GM12873 (cell line): ENCODE data around the gene RNF212B.

ENCODE experiments used
- TF ChIP-seq, protein P1 (sequence below): IDR thresholded peaks from 2 replicates; pipeline ENCODE4 v1.5.1; 2012; ENCODE audit warnings: low read depth, mild to moderate bottlenecking, moderate library complexity, low read length, control low read depth; ENCODE audit not compliant: insufficient read depth; ENCODE audit errors: missing control alignments

Gene RNF212B

DNA sequence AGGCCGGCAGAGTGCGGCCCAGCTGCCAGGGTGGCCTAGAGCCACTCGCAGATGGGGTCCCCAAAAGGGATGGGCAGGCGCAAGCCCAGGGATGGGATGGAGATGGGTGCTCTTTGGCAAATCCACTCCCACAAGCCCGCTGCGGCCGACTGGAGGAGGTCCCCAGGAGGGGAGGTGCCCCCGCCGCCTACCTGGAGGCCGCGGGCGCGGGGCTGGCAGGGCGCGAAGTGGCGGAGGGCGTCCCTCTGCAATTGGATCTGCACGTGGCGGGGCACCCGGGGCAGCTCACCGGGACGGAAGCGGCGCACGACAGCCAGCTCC is 64.2 kb downstream of the RNF212B start:
- TF ChIP-seq, protein P1, sequence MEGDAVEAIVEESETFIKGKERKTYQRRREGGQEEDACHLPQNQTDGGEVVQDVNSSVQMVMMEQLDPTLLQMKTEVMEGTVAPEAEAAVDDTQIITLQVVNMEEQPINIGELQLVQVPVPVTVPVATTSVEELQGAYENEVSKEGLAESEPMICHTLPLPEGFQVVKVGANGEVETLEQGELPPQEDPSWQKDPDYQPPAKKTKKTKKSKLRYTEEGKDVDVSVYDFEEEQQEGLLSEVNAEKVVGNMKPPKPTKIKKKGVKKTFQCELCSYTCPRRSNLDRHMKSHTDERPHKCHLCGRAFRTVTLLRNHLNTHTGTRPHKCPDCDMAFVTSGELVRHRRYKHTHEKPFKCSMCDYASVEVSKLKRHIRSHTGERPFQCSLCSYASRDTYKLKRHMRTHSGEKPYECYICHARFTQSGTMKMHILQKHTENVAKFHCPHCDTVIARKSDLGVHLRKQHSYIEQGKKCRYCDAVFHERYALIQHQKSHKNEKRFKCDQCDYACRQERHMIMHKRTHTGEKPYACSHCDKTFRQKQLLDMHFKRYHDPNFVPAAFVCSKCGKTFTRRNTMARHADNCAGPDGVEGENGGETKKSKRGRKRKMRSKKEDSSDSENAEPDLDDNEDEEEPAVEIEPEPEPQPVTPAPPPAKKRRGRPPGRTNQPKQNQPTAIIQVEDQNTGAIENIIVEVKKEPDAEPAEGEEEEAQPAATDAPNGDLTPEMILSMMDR: no peak

DNA sequence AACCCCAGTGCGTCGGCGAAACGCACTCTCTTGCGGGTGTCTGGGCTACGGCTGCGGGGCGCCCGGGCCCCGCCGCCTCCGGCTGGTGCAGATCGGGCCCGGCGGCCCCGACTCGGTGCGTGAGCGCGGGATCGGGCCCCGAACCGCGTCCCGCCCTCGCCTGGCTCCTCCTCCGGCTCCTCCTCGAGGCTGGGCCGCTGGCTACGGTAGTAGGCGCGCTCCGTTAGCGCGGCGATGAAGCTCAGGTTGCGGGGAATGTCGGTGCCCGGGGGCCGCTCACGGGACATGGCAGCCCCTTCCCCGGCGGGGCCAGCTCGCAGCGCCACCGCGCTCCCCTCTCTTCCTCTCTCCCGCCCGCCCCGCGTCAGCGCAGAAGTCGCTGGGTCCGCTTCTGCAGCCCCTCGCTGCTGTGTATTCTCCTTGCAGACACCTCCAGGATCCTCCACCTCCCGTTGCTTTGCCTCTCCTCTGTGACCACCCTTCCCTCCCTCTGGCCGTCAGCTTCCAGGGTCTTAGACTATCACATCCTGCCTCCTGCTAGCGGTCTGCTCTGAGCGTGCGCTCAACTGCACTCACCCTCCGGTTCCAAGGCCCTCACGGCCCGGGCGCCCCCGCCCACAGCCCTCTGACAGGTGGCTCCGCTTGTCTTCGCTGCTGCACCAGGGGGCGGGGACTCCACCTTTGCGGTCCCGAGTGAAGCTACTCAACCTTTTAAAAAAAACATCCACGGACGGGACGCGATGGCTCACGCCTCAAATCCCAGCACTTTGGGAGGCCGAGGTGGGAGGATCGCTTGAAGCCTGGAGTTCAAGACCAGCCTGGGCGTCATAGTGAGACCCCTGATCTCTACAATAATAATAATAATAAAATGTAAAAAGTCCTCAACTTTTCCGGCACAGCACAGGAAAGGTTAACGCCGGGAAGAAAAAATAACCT is 64.8 kb downstream of the RNF212B start, which contains the start of gene PPP1R3E:
Gene PPP1R3E (minus strand): TSS at position 570 of the 936 bp plus-strand sequence. CDS start 283 bp downstream, at position 287.
- TF ChIP-seq, protein P1: no peak

DNA sequence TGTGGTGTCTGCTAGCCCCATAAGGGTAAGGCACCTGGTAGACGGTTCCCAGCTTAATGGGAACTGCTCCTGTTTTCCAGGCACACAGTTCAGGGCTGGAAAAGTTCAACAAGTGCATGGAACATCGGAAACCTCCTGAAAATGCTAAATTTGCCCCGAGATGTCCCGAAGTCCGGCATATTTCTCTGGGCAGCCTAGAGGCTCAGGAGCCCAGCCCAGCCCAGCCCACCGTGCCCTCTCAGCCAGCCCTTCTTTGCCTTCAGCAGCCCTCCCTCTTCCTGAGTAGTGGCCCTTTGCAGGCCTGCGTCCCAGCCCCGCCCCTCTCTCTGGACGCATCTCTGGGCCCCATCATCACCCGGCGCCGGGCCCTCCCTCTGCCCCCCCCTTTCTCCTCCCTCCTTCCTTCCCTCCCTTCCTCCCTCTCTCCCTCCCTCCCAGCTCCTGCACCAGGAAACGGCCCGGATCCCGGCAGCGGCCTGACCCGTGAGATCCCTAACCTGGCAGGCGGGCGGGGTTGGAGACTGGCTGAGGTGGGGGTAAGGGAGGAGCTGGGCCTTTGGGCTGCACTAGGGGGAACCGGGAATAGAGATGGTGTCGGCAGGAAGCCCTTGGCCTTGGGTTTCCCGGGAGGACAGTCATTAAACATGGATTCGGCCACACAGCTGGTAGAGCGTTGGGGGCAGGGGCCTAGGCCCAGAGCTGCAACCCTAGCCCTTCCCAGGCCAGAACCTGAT is 68.8 kb downstream of the RNF212B start, which contains the start of gene BCL2L2:
Gene BCL2L2 (plus strand): TSS at position 422 of the 734 bp plus-strand sequence. CDS start 935 bp downstream, outside the sequence.
- TF ChIP-seq, protein P1: no peak

DNA sequence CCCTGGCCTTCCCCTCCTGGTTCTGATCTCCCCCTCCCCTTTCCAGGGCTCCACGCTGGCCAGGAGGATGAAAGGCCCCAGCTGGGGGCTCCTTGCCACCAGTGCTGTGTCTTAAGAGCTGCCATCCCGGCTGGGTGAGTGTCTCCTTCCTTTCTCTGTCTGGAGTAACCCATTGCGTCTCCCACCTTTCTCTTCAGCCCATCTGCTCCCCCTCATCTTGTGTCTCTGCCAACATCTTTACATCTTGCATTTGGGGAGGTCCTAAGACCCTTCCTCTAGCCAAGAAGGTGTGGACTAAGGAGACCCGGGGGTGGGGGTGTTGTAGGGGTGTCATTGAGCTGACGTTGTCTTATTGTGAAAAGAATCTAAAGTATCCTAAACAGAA is 69.4 kb downstream of the RNF212B start:
- TF ChIP-seq, protein P1: no peak

DNA sequence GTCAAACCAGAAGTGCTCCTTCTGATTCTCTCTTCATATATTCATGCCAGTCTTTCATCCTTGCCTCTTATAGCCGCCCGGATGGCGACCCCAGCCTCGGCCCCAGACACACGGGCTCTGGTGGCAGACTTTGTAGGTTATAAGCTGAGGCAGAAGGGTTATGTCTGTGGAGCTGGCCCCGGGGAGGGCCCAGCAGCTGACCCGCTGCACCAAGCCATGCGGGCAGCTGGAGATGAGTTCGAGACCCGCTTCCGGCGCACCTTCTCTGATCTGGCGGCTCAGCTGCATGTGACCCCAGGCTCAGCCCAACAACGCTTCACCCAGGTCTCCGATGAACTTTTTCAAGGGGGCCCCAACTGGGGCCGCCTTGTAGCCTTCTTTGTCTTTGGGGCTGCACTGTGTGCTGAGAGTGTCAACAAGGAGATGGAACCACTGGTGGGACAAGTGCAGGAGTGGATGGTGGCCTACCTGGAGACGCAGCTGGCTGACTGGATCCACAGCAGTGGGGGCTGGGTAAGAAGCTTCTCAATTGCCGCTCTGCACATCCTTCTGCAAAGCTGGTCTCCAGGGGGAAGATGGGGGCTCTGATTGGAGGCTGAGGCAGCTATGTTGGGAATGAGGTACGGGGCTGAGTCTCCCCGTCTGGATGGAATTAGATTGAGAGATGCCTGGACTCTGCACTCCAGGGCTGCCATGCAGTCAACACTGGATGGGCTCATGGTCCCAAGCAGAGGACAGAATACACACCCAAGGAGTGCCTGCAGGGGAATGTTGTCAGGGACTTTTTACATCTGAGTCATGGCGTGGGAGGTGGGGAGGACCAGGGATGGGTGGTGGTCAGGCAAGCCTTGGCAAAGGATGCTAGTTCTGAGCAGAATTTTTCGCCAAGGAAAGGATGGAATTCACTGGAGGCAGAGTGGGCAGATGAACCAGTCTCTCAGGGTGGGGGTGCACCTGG is 70.2 kb downstream of the RNF212B start:
- TF ChIP-seq, protein P1: no peak

DNA sequence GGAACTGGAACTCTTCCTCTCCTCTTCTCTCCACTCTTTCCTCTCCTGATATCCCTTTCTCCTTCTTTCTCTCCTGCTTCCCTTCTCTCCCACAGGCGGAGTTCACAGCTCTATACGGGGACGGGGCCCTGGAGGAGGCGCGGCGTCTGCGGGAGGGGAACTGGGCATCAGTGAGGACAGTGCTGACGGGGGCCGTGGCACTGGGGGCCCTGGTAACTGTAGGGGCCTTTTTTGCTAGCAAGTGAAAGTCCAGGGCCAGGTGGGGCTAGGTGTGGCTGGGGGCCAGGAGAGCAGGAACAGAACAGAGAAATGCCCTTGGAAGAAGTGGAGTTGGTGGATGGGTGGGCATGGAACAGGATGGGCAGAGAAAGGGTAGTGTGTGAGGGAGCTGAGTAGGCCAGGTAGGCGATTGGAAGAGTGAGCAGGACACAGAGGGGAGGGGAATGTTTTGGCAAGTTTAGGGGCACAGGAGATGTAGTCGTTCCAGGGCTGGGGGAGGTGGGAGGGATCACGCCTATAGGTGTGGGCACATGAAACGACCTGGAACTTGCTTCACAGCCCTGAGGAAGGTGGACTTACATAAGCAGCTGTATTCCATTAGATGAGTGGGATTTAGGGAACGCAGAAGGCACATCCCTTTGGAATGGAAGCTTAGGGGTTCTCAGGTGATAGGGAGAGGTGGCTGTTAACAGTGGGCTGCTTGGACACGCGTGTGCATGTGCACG is 71.1 kb downstream of the RNF212B start:
- TF ChIP-seq, protein P1: no peak
